Erythroblast (primary cell): ENCODE results near the gene STX8.
"Not testable (repeated sequence)": the region's sequence is repeated elsewhere in the genome, so short reads cannot be mapped to it uniquely, and the experiment has no call there.

Experiments used
- GATA1 ChIP-seq: IDR thresholded peaks from 2 replicates; pipeline ENCODE4 v1.6.1; 2011; ENCODE audit warnings: low read depth, mild to moderate bottlenecking, control low read depth, low read length, moderate library complexity
- POLR2A ChIP-seq: IDR thresholded peaks from 2 replicates; pipeline ENCODE4 v1.6.1; 2011; ENCODE audit warnings: mild to moderate bottlenecking, low read length

GRCh38 chr17:9597638-9598037 is 22.0 kb upstream of the STX8 start:
- TF ChIP-seq POLR2A, GATA1: not testable (repeated sequence)
